ENCODE results near the gene PRRG4.

Gene PRRG4

GRCh38 chr11:32849761-32850160, 20.0 kb downstream of the PRRG4 start:
- ChIA-PET CTCF (no interaction called here), POLR2A (no interaction called here)
- no peak for TF ChIP-seq SUZ12 (IDR thresholded peaks at IDR 0.05)
- no peak for TF ChIP-seq TARDBP (IDR thresholded peaks at IDR 0.05)
- DNase-seq (ENCODE audit: extremely low spot score): no peak

GRCh38 chr11:32851251-32851650, 21.5 kb downstream of the PRRG4 start:
- no peak for TF ChIP-seq FOXM1 (IDR thresholded peaks at IDR 0.05; ENCODE audit: borderline replicate concordance)
- TF ChIP-seq SUZ12 (IDR thresholded peaks at IDR 0.05): no peak
- no peak for TF ChIP-seq ARNT (IDR thresholded peaks at IDR 0.05)
- TF ChIP-seq L3MBTL2 (conservative IDR thresholded peaks at IDR 0.05): no peak
- no peak for TF ChIP-seq FOXK2 (IDR thresholded peaks at IDR 0.05)
- TF ChIP-seq ELF4 (IDR thresholded peaks at IDR 0.05): no peak
- TF ChIP-seq SP1 (IDR thresholded peaks at IDR 0.05): no peak
- TF ChIP-seq LEF1 (IDR thresholded peaks at IDR 0.05; ENCODE audit: borderline replicate concordance): no peak
- TF ChIP-seq PKNOX1 (IDR thresholded peaks at IDR 0.05): no peak
- TF ChIP-seq CTBP1 (IDR thresholded peaks at IDR 0.05; ENCODE audit: borderline replicate concordance): no peak
- no peak for TF ChIP-seq BHLHE40 (IDR thresholded peaks at IDR 0.05; ENCODE audit: borderline replicate concordance)
- TF ChIP-seq FOXA1 (IDR thresholded peaks at IDR 0.05): no peak
- TF ChIP-seq ZNF384 (IDR thresholded peaks at IDR 0.05): no peak
- no peak for TF ChIP-seq NFRKB (IDR thresholded peaks at IDR 0.05)
- TF ChIP-seq TARDBP (IDR thresholded peaks at IDR 0.05): no peak
- no peak for TF ChIP-seq HDGF (IDR thresholded peaks at IDR 0.05; ENCODE audit: borderline replicate concordance)
- POLR2A ChIA-PET: no interaction called here
- CTCF ChIA-PET: no interaction called here
- no peak for DNase-seq (ENCODE audit: extremely low spot score)

GRCh38 chr11:32852207-32852606, 22.5 kb downstream of the PRRG4 start:
- TF ChIP-seq TARDBP (IDR thresholded peaks at IDR 0.05): no peak
- no peak for TF ChIP-seq NFRKB (IDR thresholded peaks at IDR 0.05)
- no peak for TF ChIP-seq ARNT (IDR thresholded peaks at IDR 0.05)
- no peak for TF ChIP-seq SUZ12 (IDR thresholded peaks at IDR 0.05)
- TF ChIP-seq BHLHE40 (IDR thresholded peaks at IDR 0.05; ENCODE audit: borderline replicate concordance): no peak
- no peak for TF ChIP-seq LEF1 (IDR thresholded peaks at IDR 0.05; ENCODE audit: borderline replicate concordance)
- TF ChIP-seq ZNF384 (IDR thresholded peaks at IDR 0.05): no peak
- TF ChIP-seq L3MBTL2 (conservative IDR thresholded peaks at IDR 0.05): no peak
- TF ChIP-seq SP1 (IDR thresholded peaks at IDR 0.05): no peak
- TF ChIP-seq FOXK2 (IDR thresholded peaks at IDR 0.05): no peak
- no peak for TF ChIP-seq HDGF (IDR thresholded peaks at IDR 0.05; ENCODE audit: borderline replicate concordance)
- no peak for TF ChIP-seq FOXM1 (IDR thresholded peaks at IDR 0.05; ENCODE audit: borderline replicate concordance)
- no peak for TF ChIP-seq CTBP1 (IDR thresholded peaks at IDR 0.05; ENCODE audit: borderline replicate concordance)
- TF ChIP-seq ELF4 (IDR thresholded peaks at IDR 0.05): no peak
- no peak for TF ChIP-seq PKNOX1 (IDR thresholded peaks at IDR 0.05)
- TF ChIP-seq FOXA1 (IDR thresholded peaks at IDR 0.05): no peak
- CTCF ChIA-PET: no interaction called here
- POLR2A ChIA-PET: no interaction called here
- no peak for DNase-seq (ENCODE audit: extremely low spot score)

GRCh38 chr11:32855601-32856000, 25.9 kb downstream of the PRRG4 start:
- no peak for TF ChIP-seq FOXK2 (IDR thresholded peaks at IDR 0.05)
- TF ChIP-seq SP1 (IDR thresholded peaks at IDR 0.05): no peak
- TF ChIP-seq ELF4 (IDR thresholded peaks at IDR 0.05): no peak
- no peak for TF ChIP-seq BHLHE40 (IDR thresholded peaks at IDR 0.05; ENCODE audit: borderline replicate concordance)
- no peak for TF ChIP-seq L3MBTL2 (conservative IDR thresholded peaks at IDR 0.05)
- TF ChIP-seq CTBP1 (IDR thresholded peaks at IDR 0.05; ENCODE audit: borderline replicate concordance): no peak
- TF ChIP-seq SUZ12 (IDR thresholded peaks at IDR 0.05): no peak
- TF ChIP-seq HDGF (IDR thresholded peaks at IDR 0.05; ENCODE audit: borderline replicate concordance): no peak
- no peak for TF ChIP-seq NFRKB (IDR thresholded peaks at IDR 0.05)
- TF ChIP-seq FOXA1 (IDR thresholded peaks at IDR 0.05): no peak
- TF ChIP-seq ZNF384 (IDR thresholded peaks at IDR 0.05): no peak
- TF ChIP-seq ARNT (IDR thresholded peaks at IDR 0.05): no peak
- no peak for TF ChIP-seq TARDBP (IDR thresholded peaks at IDR 0.05)
- DNase-seq (ENCODE audit: extremely low spot score): no peak
- ChIA-PET CTCF (no interaction called here), POLR2A (no interaction called here)

GRCh38 chr11:32858731-32859130, 29.0 kb downstream of the PRRG4 start:
- POLR2A ChIA-PET: no interaction called here
- CTCF ChIA-PET: no interaction called here
- TF ChIP-seq ARNT (IDR thresholded peaks at IDR 0.05): no peak
- no peak for TF ChIP-seq SP1 (IDR thresholded peaks at IDR 0.05)
- TF ChIP-seq ELF4 (IDR thresholded peaks at IDR 0.05): no peak
- TF ChIP-seq TARDBP (IDR thresholded peaks at IDR 0.05): no peak
- TF ChIP-seq NFRKB (IDR thresholded peaks at IDR 0.05): no peak
- no peak for TF ChIP-seq FOXM1 (IDR thresholded peaks at IDR 0.05; ENCODE audit: borderline replicate concordance)
- no peak for TF ChIP-seq CTBP1 (IDR thresholded peaks at IDR 0.05; ENCODE audit: borderline replicate concordance)
- DNase-seq (ENCODE audit: extremely low spot score): no peak

- ChIA-PET CTCF (no interaction called here), POLR2A (no interaction called here)
- DNase-seq (ENCODE audit: extremely low spot score): no peak
- TF ChIP-seq CTBP1 (IDR thresholded peaks at IDR 0.05; ENCODE audit: borderline replicate concordance) (no peak), FOXK2 (IDR thresholded peaks at IDR 0.05) (no peak), FOXA1 (IDR thresholded peaks at IDR 0.05) (no peak), HDGF (IDR thresholded peaks at IDR 0.05; ENCODE audit: borderline replicate concordance) (no peak), BHLHE40 (IDR thresholded peaks at IDR 0.05; ENCODE audit: borderline replicate concordance) (no peak), ZNF384 (IDR thresholded peaks at IDR 0.05) (no peak), PKNOX1 (IDR thresholded peaks at IDR 0.05) (no peak), FOXM1 (IDR thresholded peaks at IDR 0.05; ENCODE audit: borderline replicate concordance) (no peak), ELF4 (IDR thresholded peaks at IDR 0.05) (no peak), SUZ12 (IDR thresholded peaks at IDR 0.05) (no peak), LEF1 (IDR thresholded peaks at IDR 0.05; ENCODE audit: borderline replicate concordance) (no peak), L3MBTL2 (conservative IDR thresholded peaks at IDR 0.05) (no peak), SP1 (IDR thresholded peaks at IDR 0.05) (no peak), NFRKB (IDR thresholded peaks at IDR 0.05) (no peak), TARDBP (IDR thresholded peaks at IDR 0.05) (no peak), ARNT (IDR thresholded peaks at IDR 0.05) (no peak)
These were observed 32.3 kb downstream of the PRRG4 start for GRCh38 chr11:32861850-32862577.
